Measurements from ENCODE around the gene SP140.

The SP140 gene

DNA sequence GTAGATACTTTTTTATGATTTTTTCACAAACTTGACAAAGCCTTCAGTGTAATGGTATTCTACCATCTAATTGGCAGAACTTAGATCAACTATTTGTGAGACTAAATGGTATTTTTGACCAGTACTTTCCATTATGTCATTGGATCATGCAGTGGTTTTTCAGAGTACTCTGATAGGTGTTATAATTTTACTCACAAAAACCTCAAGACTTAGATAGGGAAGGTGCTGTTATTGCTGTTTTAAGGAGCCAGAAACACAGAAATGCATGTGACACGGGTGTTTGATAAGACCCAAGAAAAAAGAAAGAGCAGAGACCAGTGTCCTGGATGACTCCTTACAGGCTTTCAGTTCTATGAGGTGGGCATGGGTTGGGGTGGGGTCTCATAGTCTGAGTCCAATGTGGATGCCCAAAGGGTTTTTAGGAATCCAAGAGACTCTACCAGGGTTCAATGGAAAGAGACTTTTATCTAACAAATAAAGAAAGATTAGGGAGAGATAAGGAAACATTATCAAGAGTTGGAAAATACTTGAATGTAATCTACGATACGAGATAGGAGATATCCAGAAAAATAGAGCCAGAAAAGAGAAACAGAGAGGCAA, 31.3 kb downstream of the SP140 start:
- TF ChIP-seq RAD21 (IDR thresholded peaks at IDR 0.05; ENCODE audit: low read depth) (no peak), EP300 (IDR thresholded peaks at IDR 0.05; ENCODE audit: borderline replicate concordance) (no peak), ZBTB7A (IDR thresholded peaks at IDR 0.05; ENCODE audit: low read depth) (no peak), CEBPB (IDR thresholded peaks at IDR 0.05) (no peak), YY1 (IDR thresholded peaks at IDR 0.05; ENCODE audit: low read depth) (no peak), FOXM1 (IDR thresholded peaks at IDR 0.05; ENCODE audit: borderline replicate concordance, low read depth) (no peak), TAF1 (IDR thresholded peaks at IDR 0.05; ENCODE audit: low read depth) (no peak), MAX (IDR thresholded peaks at IDR 0.05) (no peak), TCF12 (IDR thresholded peaks at IDR 0.05; ENCODE audit: low read depth) (no peak), USF1 (IDR thresholded peaks at IDR 0.05) (no peak), NFIC (IDR thresholded peaks at IDR 0.05) (no peak), EGR1 (IDR thresholded peaks at IDR 0.05) (no peak), TEAD4 (IDR thresholded peaks at IDR 0.05) (no peak), CREB1 (IDR thresholded peaks at IDR 0.05; ENCODE audit: low read depth) (no peak)
- TF ChIP-seq, protein P1, sequence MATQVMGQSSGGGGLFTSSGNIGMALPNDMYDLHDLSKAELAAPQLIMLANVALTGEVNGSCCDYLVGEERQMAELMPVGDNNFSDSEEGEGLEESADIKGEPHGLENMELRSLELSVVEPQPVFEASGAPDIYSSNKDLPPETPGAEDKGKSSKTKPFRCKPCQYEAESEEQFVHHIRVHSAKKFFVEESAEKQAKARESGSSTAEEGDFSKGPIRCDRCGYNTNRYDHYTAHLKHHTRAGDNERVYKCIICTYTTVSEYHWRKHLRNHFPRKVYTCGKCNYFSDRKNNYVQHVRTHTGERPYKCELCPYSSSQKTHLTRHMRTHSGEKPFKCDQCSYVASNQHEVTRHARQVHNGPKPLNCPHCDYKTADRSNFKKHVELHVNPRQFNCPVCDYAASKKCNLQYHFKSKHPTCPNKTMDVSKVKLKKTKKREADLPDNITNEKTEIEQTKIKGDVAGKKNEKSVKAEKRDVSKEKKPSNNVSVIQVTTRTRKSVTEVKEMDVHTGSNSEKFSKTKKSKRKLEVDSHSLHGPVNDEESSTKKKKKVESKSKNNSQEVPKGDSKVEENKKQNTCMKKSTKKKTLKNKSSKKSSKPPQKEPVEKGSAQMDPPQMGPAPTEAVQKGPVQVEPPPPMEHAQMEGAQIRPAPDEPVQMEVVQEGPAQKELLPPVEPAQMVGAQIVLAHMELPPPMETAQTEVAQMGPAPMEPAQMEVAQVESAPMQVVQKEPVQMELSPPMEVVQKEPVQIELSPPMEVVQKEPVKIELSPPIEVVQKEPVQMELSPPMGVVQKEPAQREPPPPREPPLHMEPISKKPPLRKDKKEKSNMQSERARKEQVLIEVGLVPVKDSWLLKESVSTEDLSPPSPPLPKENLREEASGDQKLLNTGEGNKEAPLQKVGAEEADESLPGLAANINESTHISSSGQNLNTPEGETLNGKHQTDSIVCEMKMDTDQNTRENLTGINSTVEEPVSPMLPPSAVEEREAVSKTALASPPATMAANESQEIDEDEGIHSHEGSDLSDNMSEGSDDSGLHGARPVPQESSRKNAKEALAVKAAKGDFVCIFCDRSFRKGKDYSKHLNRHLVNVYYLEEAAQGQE (IDR thresholded peaks at IDR 0.05; ENCODE audit: low read depth) = no peak

DNA sequence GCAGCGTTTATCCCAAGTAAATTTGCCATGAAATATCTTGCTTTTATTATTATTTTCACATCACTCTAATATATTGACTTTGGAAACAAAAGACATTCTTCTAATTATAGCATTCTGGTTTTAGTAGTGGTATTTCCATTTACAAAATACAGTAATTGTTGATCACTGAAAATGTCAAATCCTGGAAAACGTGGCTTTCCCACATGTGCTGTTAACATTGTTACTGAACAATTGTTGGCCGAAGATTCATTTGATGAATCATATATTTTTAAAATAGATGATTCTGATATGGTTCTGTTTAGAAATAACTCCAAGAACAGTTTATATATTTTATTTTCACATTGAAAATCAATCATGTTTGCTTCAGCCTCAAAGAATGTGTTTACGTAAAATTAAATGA, 32.9 kb downstream of the SP140 start:
- no peak for TF ChIP-seq MAX (IDR thresholded peaks at IDR 0.05)
- no peak for TF ChIP-seq TEAD4 (IDR thresholded peaks at IDR 0.05)
- TF ChIP-seq CEBPB (IDR thresholded peaks at IDR 0.05) = no peak
- no peak for TF ChIP-seq TCF12 (IDR thresholded peaks at IDR 0.05; ENCODE audit: low read depth)
- TF ChIP-seq RAD21 (IDR thresholded peaks at IDR 0.05; ENCODE audit: low read depth) = no peak

DNA sequence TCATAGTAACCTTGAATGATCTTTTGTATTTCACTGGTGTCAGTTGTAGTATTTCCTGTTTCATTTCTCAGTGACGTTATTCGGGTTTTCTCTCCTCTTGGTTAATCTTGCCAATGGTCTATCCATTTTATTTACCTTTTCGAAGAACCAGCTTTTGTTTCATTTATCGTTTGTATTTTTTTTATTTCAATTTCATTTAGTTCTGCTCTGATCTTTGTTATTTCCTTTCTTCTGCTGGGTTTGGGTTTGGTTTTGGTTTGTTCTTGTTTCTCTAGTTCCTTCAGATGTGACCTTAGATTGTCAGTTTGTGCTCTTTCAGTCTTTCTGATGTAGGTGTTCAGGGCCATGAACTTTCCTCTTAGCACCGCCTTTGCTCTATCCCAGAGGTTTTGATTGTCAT, 36.7 kb downstream of the SP140 start:
- TF ChIP-seq USF1 (IDR thresholded peaks at IDR 0.05) (no peak), NFIC (IDR thresholded peaks at IDR 0.05) (no peak), MAX (IDR thresholded peaks at IDR 0.05) (no peak), TEAD4 (IDR thresholded peaks at IDR 0.05) (no peak), EP300 (IDR thresholded peaks at IDR 0.05; ENCODE audit: borderline replicate concordance) (no peak), CREB1 (IDR thresholded peaks at IDR 0.05; ENCODE audit: low read depth) (no peak), YY1 (IDR thresholded peaks at IDR 0.05; ENCODE audit: low read depth) (no peak), FOXM1 (IDR thresholded peaks at IDR 0.05; ENCODE audit: borderline replicate concordance, low read depth) (no peak), EGR1 (IDR thresholded peaks at IDR 0.05) (no peak), TCF12 (IDR thresholded peaks at IDR 0.05; ENCODE audit: low read depth) (no peak), ZBTB7A (IDR thresholded peaks at IDR 0.05; ENCODE audit: low read depth) (no peak), TAF1 (IDR thresholded peaks at IDR 0.05; ENCODE audit: low read depth) (no peak), RAD21 (IDR thresholded peaks at IDR 0.05; ENCODE audit: low read depth) (no peak), CEBPB (IDR thresholded peaks at IDR 0.05) (no peak)
- TF ChIP-seq, protein P1 (IDR thresholded peaks at IDR 0.05; ENCODE audit: low read depth) = no peak

DNA sequence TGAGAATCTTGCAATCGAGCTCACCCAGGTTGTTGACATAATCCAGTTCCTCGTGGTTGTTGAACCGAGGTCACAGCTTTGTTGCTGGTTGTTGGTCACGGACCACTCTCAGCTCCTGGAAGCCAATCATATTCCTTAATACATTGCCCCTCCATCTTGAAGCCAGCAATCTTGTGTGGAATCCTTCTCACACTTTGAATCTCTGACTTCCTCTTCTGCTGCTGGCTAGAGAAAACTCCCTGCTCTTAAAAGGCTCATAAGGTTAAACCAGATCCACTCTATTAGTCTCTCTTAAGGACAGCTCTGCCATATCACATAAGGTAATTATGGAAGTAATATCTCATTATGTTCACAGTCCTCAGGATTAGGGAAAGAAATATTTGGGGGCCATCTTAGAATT, 41.1 kb downstream of the SP140 start:
- TF ChIP-seq TEAD4 (IDR thresholded peaks at IDR 0.05) = no peak
- no peak for TF ChIP-seq CREB1 (IDR thresholded peaks at IDR 0.05; ENCODE audit: low read depth)
- no peak for TF ChIP-seq EP300 (IDR thresholded peaks at IDR 0.05; ENCODE audit: borderline replicate concordance)
- no peak for TF ChIP-seq TAF1 (IDR thresholded peaks at IDR 0.05; ENCODE audit: low read depth)
- TF ChIP-seq CEBPB (IDR thresholded peaks at IDR 0.05) = no peak

DNA sequence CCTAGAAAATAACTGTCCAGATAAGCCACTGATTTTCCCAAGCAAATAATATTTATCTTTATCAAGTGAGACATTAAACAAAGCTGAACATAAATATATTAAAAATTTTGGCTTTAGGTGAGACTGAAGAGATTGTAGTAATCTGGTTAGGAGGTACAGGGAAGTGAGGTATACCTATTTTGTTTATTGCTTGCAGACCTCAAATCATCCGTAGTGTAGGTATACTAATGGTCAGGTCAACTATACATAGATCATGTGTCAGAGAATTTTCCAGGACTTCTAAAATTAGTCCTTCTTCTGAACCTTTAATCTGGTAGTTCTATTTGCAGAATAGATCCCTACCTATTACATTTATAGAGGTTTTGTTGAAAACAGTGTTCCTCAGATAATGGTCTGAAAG, 41.5 kb downstream of the SP140 start:
- TF ChIP-seq CEBPB (IDR thresholded peaks at IDR 0.05) (no peak), TCF12 (IDR thresholded peaks at IDR 0.05; ENCODE audit: low read depth) (no peak)

- TF ChIP-seq FOXM1 (IDR thresholded peaks at IDR 0.05; ENCODE audit: borderline replicate concordance, low read depth) = no peak
- TF ChIP-seq CEBPB (IDR thresholded peaks at IDR 0.05) = no peak
- TF ChIP-seq CREB1 (IDR thresholded peaks at IDR 0.05; ENCODE audit: low read depth) = no peak
- TF ChIP-seq EP300 (IDR thresholded peaks at IDR 0.05; ENCODE audit: borderline replicate concordance) = no peak
- TF ChIP-seq EGR1 (IDR thresholded peaks at IDR 0.05) = no peak
- no peak for TF ChIP-seq TEAD4 (IDR thresholded peaks at IDR 0.05)
- no peak for TF ChIP-seq ZBTB7A (IDR thresholded peaks at IDR 0.05; ENCODE audit: low read depth)
- no peak for TF ChIP-seq TCF12 (IDR thresholded peaks at IDR 0.05; ENCODE audit: low read depth)
- no peak for TF ChIP-seq MAX (IDR thresholded peaks at IDR 0.05)
- TF ChIP-seq USF1 (IDR thresholded peaks at IDR 0.05) = no peak
- no peak for TF ChIP-seq TAF1 (IDR thresholded peaks at IDR 0.05; ENCODE audit: low read depth)
- TF ChIP-seq, protein P1 (IDR thresholded peaks at IDR 0.05; ENCODE audit: low read depth) = no peak
- no peak for TF ChIP-seq YY1 (IDR thresholded peaks at IDR 0.05; ENCODE audit: low read depth)
- TF ChIP-seq RAD21 (IDR thresholded peaks at IDR 0.05; ENCODE audit: low read depth) = no peak
- TF ChIP-seq NFIC (IDR thresholded peaks at IDR 0.05) = no peak
Observed at GRCh38 chr2:230267556-230267955, 42.0 kb downstream of the SP140 start.
